K562 (cell line): ENCODE results near the gene GBX1. TPM values are rescaled to one million over a fixed set of nuclear protein-coding genes. Genes with fewer than 3 reads are reported as not detected.

Source experiments
- ARHGAP35 ChIP-seq: fragments of 450-650 bp; IDR thresholded peaks from 2 replicates; pipeline ENCODE4 v1.6.1; 2018; ENCODE audit not compliant: partially characterized antibody
- CBFA2T2 ChIP-seq: fragments of 450-650 bp; conservative IDR thresholded peaks from 2 replicates; pipeline ENCODE4 v1.6.1; 2017; ENCODE audit warnings: mild to moderate bottlenecking
- GABPB2 ChIP-seq: fragments of 250-450 bp; sonication (Bioruptor Pico); conservative IDR thresholded peaks from 2 replicates; pipeline ENCODE4 v1.5.1; 2021; ENCODE audit warnings: mild to moderate bottlenecking
- JUN ChIP-seq, 2 experiments: sonication (generic) in 1 of 2; formaldehyde crosslinking in 1 of 2; IDR thresholded peaks; 2 replicates each; pipeline versions ENCODE4 v1.6.1 to v1.8.0; 2012 to 2022; ENCODE audit warnings: borderline replicate concordance in 2 of 2, mild to moderate bottlenecking in 2 of 2, improper control_type of control experiment in 1 of 2, low read depth in 1 of 2, low read length in 1 of 2, missing genetic modification reagents in 1 of 2
- NR2F6 ChIP-seq: fragments of 450-650 bp; formaldehyde crosslinking; IDR thresholded peaks from 2 replicates; pipeline ENCODE4 v1.4.0; 2020; ENCODE audit warnings: mild to moderate bottlenecking
- SIN3B ChIP-seq: fragments of 450-650 bp; IDR thresholded peaks from 2 replicates; pipeline ENCODE4 v1.6.1; 2017; ENCODE audit warnings: low read depth, mild to moderate bottlenecking, moderate library complexity
- SIX5 ChIP-seq, 2 experiments: IDR thresholded peaks; 2 replicates each; pipeline ENCODE4 v1.6.1; 2011; ENCODE audit warnings: low read length in 2 of 2, borderline replicate concordance in 1 of 2, low read depth in 1 of 2, mild to moderate bottlenecking in 1 of 2, moderate library complexity in 1 of 2; ENCODE audit not compliant: insufficient read depth in 1 of 2
- THRAP3 ChIP-seq: fragments of 450-650 bp; IDR thresholded peaks from 2 replicates; pipeline ENCODE4 v1.6.1; 2016; ENCODE audit warnings: mild to moderate bottlenecking, inconsistent platforms, borderline replicate concordance
- ZNF224 ChIP-seq: sonication (generic); formaldehyde crosslinking; IDR thresholded peaks from 2 replicates; pipeline ENCODE4 v1.8.0; 2022; ENCODE audit warnings: mild to moderate bottlenecking, missing genetic modification reagents
- ZNF23 ChIP-seq: fragments of 250-450 bp; sonication (Bioruptor Pico); IDR thresholded peaks from 2 replicates; pipeline ENCODE4 v1.4.0; 2020; ENCODE audit warnings: mild to moderate bottlenecking
- ZNF3 ChIP-seq: fragments of 250-450 bp; sonication (Bioruptor Pico); IDR thresholded peaks from 2 replicates; pipeline ENCODE4 v1.5.0; 2021; ENCODE audit warnings: mild to moderate bottlenecking, moderate library complexity
- ZNF780A ChIP-seq: fragments of 250-450 bp; sonication (Bioruptor Pico); IDR thresholded peaks from 2 replicates; pipeline ENCODE4 v1.5.0; 2021; ENCODE audit warnings: mild to moderate bottlenecking
- polyA plus RNA-seq, 8 experiments: library from polyadenylated mRNA; depleted of rRNA in 4 of 8; stranded (reverse) in 5 of 8; unstranded in 3 of 8; fragments of >200 nt; fragmentation: Nextera tagmentation in 2 of 8; fragmentation: Illumina TruSeq in 1 of 8; extraction: Ambion mirVana in 2 of 8; extraction: Trizol in 1 of 8; gene quantifications; 2 replicates each; pipeline versions ENCODE4 v1.2.1 to v1.2.3, GENCODE V29; 2011 to 2014; ENCODE audit warnings: inconsistent platforms in 1 of 8, missing spikeins in 1 of 8
- total RNA-seq, 7 experiments: library from RNA; depleted of rRNA in 6 of 7; stranded (reverse); fragments of >200 nt in 6 of 7; fragmentation: Illumina TruSeq in 2 of 7; extraction: Trizol in 2 of 7; gene quantifications; 2 replicates each; pipeline versions ENCODE4 v1.2.1 to v1.2.3, GENCODE V29; 2011 to 2021; ENCODE audit warnings: low replicate concordance in 1 of 7
- TF ChIP-seq, protein P1 (sequence below), 2 experiments: IDR thresholded peaks; 2 replicates each; pipeline ENCODE4 v1.6.1; 2011; ENCODE audit warnings: borderline replicate concordance in 1 of 2, control low read depth in 1 of 2, low read depth in 1 of 2, low read length in 1 of 2, mild to moderate bottlenecking in 1 of 2, mixed read lengths in 1 of 2, moderate library complexity in 1 of 2; ENCODE audit not compliant: insufficient read depth in 1 of 2, insufficient read length in 1 of 2, poor library complexity in 1 of 2, severe bottlenecking in 1 of 2; ENCODE audit errors: extremely low read depth in 1 of 2
- TF ChIP-seq, protein P2 (sequence below), 3 experiments: fragments of 200-800 bp in 1 of 3; sonication (Bioruptor generic) in 1 of 3; sonication (generic) in 1 of 3; formaldehyde crosslinking in 1 of 3; IDR thresholded peaks; 2 replicates each; pipeline versions ENCODE4 v1.6.1 to v1.8.0; 2016 to 2022; ENCODE audit warnings: mild to moderate bottlenecking in 2 of 3, missing compliant biosample characterization in 2 of 3, missing genetic modification characterization in 2 of 3, missing genetic modification reagents in 1 of 3
- TF ChIP-seq, protein P3 (sequence below): sonication (generic); formaldehyde crosslinking; IDR thresholded peaks from 2 replicates; pipeline ENCODE4 v1.8.1; 2023; ENCODE audit warnings: mild to moderate bottlenecking, missing genetic modification reagents, moderate library complexity
- TF ChIP-seq, protein P4 (sequence below): IDR thresholded peaks from 2 replicates; pipeline ENCODE4 v1.6.1; 2011; ENCODE audit not compliant: insufficient read length; ENCODE audit errors: extremely low read depth
- TF ChIP-seq, protein P5 (sequence below): fragments of 250-450 bp; sonication (Bioruptor Pico); IDR thresholded peaks from 2 replicates; pipeline ENCODE4 v1.5.0; 2021; ENCODE audit warnings: mild to moderate bottlenecking, moderate library complexity

GBX1 gene
- total and polyA plus RNA-seq, 9 of the 15 experiments (the other 6 are each of a cell fraction or from before 2014, with no cell fraction given) = not detected

- TF ChIP-seq, protein P1, sequence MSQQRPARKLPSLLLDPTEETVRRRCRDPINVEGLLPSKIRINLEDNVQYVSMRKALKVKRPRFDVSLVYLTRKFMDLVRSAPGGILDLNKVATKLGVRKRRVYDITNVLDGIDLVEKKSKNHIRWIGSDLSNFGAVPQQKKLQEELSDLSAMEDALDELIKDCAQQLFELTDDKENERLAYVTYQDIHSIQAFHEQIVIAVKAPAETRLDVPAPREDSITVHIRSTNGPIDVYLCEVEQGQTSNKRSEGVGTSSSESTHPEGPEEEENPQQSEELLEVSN (IDR thresholded peaks at IDR 0.05; ENCODE audit: borderline replicate concordance in 1 of 2, extremely low read depth in 1 of 2, insufficient read depth in 1 of 2, insufficient read length in 1 of 2, low read depth in 1 of 2, low read length in 1 of 2, poor library complexity in 1 of 2, severe bottlenecking in 1 of 2) = peak in 1 of 2 experiments; percentile 35
- TF ChIP-seq, protein P2, sequence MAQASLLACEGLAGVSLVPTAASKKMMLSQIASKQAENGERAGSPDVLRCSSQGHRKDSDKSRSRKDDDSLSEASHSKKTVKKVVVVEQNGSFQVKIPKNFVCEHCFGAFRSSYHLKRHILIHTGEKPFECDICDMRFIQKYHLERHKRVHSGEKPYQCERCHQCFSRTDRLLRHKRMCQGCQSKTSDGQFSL (CRISPR knock-in tag; IDR thresholded peaks at IDR 0.05) = peak; percentile 78
- TF ChIP-seq, protein P2 (tag; IDR thresholded peaks at IDR 0.05) = no peak
- TF ChIP-seq, protein P3, sequence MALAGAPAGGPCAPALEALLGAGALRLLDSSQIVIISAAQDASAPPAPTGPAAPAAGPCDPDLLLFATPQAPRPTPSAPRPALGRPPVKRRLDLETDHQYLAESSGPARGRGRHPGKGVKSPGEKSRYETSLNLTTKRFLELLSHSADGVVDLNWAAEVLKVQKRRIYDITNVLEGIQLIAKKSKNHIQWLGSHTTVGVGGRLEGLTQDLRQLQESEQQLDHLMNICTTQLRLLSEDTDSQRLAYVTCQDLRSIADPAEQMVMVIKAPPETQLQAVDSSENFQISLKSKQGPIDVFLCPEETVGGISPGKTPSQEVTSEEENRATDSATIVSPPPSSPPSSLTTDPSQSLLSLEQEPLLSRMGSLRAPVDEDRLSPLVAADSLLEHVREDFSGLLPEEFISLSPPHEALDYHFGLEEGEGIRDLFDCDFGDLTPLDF (CRISPR knock-in tag) = no peak; the same call in 1 of the 2 replicates
- 0 out of 2 replicates have a peak, but pooled peaks have one; percentile 15 for TF ChIP-seq SIN3B
- no peak for TF ChIP-seq ZNF780A (CRISPR knock-in tag)
- no peak for TF ChIP-seq NR2F6 (CRISPR knock-in tag)
- TF ChIP-seq SIX5 (IDR thresholded peaks at IDR 0.05; ENCODE audit: borderline replicate concordance in 1 of 2, insufficient read depth in 1 of 2, low read depth in 1 of 2, low read length in 2 of 2) = no peak
- no peak for TF ChIP-seq THRAP3
- no peak for TF ChIP-seq ZNF224 (CRISPR knock-in tag)
- TF ChIP-seq, protein P4, sequence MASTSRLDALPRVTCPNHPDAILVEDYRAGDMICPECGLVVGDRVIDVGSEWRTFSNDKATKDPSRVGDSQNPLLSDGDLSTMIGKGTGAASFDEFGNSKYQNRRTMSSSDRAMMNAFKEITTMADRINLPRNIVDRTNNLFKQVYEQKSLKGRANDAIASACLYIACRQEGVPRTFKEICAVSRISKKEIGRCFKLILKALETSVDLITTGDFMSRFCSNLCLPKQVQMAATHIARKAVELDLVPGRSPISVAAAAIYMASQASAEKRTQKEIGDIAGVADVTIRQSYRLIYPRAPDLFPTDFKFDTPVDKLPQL = no peak
- TF ChIP-seq JUN (IDR thresholded peaks at IDR 0.05; ENCODE audit: borderline replicate concordance, low read depth, low read length) = peak; percentile 73; the same call in 1 of the 2 replicates
- no peak for TF ChIP-seq JUN (CRISPR knock-in tag; IDR thresholded peaks at IDR 0.05; ENCODE audit: borderline replicate concordance)
- no peak for TF ChIP-seq GABPB2 (CRISPR knock-in tag)
- TF ChIP-seq ARHGAP35 = no peak
- TF ChIP-seq CBFA2T2 = no peak; the same call in 1 of the 2 replicates
- no peak for TF ChIP-seq ZNF23 (CRISPR knock-in tag)
- TF ChIP-seq ZNF3 (CRISPR knock-in tag) = no peak
- TF ChIP-seq, protein P5, sequence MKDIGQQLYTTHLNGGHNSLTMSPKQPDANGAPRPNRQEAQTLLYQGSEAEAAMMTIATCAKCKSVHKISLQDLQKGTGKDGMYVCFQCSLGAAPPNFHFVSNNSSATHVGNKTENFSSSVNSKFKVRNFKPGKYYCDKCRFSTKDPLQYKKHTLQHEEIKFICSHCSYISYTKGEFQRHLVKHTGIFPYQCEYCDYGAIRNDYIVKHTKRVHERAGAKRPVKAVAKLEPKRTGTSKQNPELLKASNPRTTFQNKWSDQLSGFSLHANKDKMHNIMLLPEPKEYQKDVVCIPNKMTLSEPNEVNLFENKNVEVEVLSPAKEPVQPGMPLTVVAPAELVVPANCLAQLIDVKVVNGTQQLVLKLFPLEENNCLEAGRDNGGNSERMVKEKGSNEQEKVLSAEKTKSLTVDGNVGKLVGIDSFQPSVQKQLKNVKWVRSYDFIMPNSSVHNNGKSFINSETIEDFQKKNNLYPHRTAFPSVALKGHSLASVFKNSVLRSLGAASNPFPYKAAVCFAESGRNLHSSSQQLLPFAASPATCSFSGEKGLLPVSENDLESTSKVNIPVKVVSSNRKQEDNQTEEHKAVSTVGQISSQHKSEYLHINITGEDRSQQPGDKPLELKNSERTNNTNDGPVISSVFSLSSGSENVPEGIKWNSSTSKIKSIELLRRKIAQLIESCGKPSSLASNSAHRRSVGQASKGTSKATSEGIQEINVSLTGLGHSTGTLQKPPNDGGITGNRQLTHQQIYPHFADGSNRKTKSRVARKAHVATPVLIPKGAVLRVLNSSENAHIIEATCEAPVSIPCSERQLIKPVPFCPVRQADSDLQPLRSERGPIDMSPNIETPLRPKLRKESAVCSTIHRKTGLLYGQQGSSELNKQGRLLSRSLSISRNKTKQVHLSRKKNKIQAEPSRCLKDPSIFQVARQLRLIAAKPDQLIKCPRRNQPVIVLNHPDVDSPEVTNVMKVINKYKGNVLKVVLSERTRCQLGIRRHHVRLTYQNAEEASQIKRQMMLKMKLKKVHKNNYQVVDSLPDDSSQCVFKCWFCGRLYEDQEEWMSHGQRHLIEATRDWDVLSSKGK (CRISPR knock-in tag) = no peak
These were observed 5.0 kb upstream of the GBX1 start (continued) for GRCh38 chr7:151172273-151173141.
